Right ventricle myocardium inferior (tissue), 1 donor: ENCODE results near the gene PTPN2. TPM values are rescaled to one million over a fixed set of nuclear protein-coding genes. Genes with fewer than 3 reads are reported as not detected.
A peak's percentile ranks its signal among the peaks of the same experiment; 100 is the strongest.
"Not testable (repeated sequence)": the region's sequence is repeated elsewhere in the genome, so short reads cannot be mapped to it uniquely, and the experiment has no call there.

Experiments
- ATAC-seq: fragments of 200-7000 bp; cut with Tn5 transposase; one replicate; pipeline ENCODE4 v1.9.1; 2020; ENCODE audit warnings: mild to moderate bottlenecking, moderate library complexity
- DNase-seq: peaks from one replicate; pipeline ENCODE4 v3.0.0; 2021; ENCODE audit errors: missing footprints
- intact Hi-C: fragments of 100-400 bp; cut with DNase I; formaldehyde crosslinking; loops from one replicate; pipeline ENCODE4 v1.11.0; 2022
- total RNA-seq: library from RNA; stranded (reverse); fragmentation: NEBNext Ultra II Directional; extraction: Animal tissue kit (Norgen Biotek cat#: 25700); gene quantifications from one replicate; pipeline ENCODE4 v1.2.1, GENCODE V29; 2021
- donor health status: DM: no; HTN: yes; CAD: no; lungs with severe emphysema.

The PTPN2 gene
- total RNA-seq, 1 donor from 2014 or later, result 11.2 TPM

DNA sequence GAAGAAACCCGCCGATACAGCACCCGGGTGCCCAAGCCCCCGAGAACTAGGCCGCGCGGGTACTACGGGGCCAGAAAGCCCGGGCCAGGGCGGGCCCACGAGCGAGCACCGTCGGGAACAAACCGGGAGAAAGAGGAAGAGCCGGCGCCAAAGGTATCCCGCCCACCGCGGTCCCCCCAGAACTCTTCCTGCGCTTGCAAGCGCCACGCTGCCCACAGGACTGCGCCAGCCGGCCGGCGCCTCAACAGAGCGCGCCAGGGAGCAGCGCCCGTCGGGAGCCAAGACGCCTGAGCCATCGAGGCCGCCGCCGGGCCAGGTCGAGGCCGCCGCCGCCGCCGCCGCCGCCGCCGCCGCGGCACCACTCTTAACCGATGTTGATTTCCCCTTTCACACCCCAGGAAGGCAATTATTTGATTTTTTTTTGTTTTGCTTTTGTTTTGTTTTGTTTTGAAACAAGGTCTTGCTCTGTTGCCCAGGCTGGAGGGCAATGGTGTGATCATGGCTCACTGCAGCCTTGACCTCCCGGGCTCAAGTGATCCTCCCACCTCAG lies 12.8 kb upstream of the PTPN2 start:
- ATAC-seq, intact Hi-C loops, DNase-seq: not testable (repeated sequence)

DNA sequence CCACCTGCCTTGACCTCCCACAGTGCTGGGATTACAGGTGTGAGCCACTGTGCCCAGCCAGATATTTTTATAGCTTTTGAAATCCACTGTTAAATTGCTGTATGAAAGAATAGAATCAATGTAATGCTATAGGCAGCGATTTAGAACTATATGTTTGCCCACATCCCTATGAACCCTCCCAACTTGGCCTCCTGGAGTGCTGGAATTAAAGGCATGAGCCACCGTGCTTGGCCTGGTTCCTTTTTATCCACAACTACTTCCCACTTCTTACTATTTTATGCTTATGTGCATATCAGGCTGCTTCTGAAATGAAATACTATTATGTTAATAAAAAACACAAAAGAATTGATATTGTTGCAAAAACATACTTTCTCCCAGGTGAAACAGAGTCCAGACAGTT lies 11.6 kb upstream of the PTPN2 start:
- intact Hi-C loops, result no loop called here
- DNase-seq (no peak), ATAC-seq (no peak)

DNA sequence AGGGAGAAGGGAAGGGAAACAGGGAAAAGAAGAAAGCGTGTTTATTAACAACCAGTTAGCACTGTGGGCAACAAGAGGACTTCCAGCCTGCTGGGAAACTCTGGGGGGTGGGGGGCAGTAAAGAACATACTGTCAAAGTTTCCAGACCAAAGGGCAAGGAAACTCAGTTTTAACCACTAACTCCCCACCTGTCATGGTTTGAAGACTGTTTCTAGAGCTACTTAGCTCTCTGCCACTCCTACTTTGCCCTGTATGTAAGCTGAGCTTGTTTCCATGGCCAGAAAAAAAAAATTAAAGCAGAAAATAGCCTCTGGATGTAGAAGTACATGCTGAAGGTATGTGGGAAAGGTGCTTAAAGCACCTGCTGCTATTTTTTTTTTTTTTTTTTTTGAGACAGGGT lies 11.0 kb upstream of the PTPN2 start:
- intact Hi-C loops, result no loop called here
- DNase-seq (no peak), ATAC-seq (no peak)

DNA sequence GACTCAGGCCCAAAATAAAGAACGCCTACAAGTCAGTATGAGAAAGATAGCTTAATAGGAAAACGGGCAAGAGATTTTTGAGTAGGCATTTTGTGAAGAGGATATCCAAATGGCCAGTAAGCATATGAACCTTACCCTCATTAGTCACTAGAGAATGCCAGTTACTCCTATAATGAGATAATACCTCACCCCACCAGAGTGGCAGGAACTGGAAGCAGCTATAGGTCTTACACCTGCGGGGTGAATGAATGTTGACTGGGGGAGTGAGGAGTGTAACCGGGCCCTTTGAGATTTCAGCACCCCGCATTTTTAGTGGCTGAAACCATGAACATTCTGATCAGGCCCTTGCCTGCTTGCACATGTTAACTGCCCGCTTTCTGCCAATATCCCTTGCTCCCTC lies 7.5 kb upstream of the PTPN2 start:
- intact Hi-C loops, result no loop called here
- ATAC-seq (no peak), DNase-seq (no peak)

DNA sequence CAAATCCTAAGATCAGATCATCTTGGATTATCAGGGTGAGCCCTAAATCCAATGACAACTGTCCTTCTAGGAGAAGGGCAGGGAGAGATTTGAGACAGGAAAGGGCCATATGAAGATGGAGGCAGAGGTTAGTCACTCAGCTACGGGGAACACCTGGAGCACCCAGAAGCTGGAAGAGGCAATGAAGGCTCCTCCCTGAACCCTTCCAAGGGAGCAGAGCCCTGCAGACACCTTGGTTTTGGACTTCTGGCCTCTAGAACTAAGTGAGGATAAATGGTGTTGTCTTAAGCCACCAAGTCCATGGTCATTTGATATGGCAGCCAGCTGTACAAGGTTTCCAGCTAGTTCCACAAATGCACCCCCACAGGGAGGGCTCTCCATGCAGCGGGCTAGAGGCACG lies 6.9 kb upstream of the PTPN2 start:
- no peak for ATAC-seq
- DNase-seq, result no peak
- intact Hi-C loops, result no loop called here

DNA sequence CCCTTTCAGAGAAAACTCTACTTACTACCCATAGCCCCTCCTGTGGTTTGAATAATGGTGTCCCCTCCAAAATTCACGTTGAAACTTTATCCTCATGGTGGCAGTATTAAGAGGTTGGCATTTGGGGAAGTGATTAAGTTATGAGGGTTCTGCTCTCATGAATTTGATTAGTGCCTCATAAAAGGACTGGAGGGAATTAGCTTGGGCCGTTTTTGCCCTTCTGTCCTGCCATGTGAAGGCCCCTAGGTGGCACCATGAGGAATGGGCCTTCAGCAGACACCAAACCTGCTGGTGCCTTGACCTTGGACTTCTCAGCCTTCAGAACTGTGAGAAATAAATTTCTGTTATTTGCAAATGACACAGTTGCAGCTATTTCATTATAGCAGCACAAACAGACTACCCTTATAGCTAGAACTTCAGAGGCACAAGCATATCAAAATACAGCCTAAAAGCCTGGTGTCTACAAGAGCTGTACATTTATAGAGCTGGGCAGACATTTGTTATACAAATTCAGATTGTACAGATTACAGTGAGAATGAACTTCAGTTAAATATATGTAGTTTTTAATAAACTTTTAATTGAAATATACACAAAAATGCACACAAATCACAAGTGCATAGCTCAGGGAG lies 2.6 kb upstream of the PTPN2 start:
- ATAC-seq (no peak), DNase-seq (no peak)
- intact Hi-C loops, result no loop called here

DNA sequence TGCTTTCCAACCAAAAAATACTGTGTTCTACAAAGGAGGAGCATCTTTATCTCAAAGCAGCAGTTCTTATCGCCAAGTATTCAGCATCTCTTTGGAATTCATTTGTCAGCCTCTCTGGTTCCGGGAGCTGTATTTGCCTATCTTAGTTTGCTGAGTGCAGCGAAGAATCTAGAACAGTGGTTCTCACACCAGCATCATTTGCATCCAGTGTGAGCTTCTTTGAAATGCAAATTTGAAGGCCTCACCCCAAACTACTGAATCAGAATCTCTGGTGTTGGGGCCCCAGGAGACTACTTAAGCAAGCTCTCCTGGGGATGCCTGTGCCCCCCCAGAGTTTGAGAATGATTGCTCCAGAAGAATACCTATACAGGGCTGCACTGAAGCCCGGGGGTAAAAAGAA lies 1.5 kb upstream of the PTPN2 start:
- ATAC-seq, result no peak
- no peak for DNase-seq
- intact Hi-C loops, result no loop called here

DNA sequence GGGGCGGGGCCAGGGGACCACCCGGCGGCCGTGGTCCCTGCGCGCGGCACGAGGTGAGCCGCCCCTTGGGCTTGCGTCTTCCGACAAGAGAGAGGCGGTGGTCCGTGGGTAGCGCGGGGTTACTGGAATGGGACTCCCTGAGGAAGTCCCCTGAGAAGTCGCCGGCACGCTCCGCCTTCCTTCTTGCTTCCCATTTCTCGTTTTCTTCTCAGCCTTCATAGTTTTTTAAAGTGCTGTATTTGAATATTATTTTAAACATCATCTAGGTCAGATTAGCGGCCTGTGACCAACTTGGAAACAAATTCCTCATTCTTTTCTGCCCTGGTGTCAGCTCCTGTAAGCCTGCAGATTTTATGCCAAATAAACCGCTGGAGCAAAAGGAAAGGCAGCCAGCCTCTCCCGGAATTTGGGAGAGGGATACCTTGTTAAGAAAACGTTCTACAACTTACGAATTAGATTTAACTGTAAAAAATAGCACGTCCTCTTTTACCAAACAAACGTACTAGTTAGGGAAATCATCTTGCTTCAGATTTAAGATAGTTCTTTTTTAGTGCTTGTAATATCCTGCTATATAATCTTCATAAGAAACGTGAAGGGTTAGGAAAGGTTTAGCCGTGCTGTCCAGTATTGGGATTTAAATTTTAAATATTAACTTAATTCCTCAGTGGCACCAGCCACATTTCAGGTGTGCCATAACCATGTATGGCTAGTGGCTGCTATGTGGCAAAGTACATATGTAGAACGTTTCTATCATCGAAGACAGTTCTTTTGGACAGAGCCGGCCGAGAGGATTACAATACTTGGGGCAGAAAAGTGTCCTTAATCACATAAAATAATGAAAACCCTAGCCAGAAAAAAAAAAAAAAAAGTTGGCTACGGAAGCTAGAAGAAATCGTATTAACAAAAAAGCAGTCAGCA lies 628 bp upstream of the PTPN2 start:
- DNase-seq (peak; percentile 92), ATAC-seq (no peak)
- intact Hi-C loops, result no loop called here

DNA sequence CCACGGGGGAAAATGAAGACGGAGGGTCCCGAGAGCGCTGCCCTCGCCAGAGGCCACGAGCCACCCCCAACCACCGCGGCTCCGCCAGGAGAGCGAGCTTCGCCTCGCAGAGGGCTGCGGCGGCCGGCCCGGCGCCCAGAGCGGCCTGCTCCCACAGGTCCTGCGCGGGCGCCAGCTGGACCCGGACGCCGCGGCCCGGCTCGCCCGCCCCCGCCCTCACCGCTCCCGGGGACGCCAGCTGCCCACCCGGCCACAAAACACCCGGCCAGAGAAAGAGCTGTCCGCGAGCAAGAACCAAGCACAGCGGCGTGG lies 709 bp downstream of the PTPN2 start:
- DNase-seq, result no peak
- ATAC-seq, result peak; percentile 74
- intact Hi-C loops, result loop anchor here (2.0 kb wide), 1 partner anchor 63 kb away; no protein-coding TSS in a partner anchor

DNA sequence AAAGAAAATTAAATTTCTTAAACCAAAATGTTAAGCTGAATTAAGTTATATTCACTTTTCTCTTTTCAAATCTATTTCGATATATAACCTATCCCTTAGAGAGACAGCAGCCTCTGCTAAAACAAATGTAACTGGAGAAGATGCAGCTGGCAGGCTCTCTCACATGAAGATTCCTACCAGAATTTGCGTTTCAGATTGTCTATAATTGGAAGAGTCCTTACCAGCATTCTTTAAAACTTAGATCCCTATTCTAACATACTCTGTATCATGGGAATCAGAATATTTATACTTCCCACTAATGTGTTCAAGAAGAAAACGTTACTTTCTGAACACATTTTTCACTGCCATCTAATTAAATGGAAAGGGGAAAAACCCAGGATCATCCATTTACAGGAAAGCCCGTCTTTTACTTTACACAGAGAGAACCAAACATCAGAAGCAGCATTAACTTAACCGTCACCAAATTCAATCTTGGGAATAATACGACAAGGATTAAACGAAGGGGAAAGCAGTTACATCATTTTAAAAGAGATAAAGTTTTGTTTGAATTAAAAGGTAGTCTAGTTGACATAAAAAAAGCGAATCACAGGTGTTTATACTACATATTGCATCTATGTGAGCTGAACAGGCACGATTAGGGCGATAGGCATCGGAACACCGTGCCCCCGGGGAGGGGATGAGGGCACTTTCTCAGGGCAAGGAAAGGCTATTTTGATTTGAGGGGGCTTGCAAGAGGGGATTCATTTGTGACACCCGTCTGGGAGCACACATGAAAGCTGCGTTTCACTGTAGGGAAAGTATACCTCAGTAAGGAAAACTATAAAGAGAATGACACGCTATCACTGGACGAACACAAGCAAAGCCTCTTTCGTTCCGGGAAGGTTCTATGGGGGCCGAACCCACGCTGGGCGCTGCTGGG lies 1.3 kb downstream of the PTPN2 start:
- intact Hi-C loops, result loop anchor here (2.0 kb wide), 1 partner anchor 64 kb away; no protein-coding TSS in a partner anchor

DNA sequence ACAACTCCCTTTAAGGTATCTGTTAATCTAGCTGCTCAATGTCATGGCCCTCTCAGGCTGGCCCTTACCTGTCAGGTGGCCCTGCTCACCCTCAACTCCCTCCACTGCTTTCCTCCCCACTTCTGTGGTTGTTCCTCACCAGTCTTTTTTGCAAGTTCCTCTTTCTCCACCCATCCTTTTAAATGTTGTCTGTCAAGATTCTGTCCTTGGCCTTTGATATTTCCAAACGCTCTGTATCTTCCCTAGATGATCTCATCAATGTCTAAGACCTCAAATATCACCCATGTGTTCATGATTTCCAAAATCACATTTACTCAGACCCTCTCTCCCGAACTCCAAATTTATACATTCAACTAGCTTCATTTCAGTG lies 3.5 kb downstream of the PTPN2 start:
- ATAC-seq (no peak), DNase-seq (no peak)
- intact Hi-C loops, result no loop called here

More for the DNA sequence above, 1.3 kb downstream of the PTPN2 start:
- DNase-seq (no peak), ATAC-seq (no peak)

DNA sequence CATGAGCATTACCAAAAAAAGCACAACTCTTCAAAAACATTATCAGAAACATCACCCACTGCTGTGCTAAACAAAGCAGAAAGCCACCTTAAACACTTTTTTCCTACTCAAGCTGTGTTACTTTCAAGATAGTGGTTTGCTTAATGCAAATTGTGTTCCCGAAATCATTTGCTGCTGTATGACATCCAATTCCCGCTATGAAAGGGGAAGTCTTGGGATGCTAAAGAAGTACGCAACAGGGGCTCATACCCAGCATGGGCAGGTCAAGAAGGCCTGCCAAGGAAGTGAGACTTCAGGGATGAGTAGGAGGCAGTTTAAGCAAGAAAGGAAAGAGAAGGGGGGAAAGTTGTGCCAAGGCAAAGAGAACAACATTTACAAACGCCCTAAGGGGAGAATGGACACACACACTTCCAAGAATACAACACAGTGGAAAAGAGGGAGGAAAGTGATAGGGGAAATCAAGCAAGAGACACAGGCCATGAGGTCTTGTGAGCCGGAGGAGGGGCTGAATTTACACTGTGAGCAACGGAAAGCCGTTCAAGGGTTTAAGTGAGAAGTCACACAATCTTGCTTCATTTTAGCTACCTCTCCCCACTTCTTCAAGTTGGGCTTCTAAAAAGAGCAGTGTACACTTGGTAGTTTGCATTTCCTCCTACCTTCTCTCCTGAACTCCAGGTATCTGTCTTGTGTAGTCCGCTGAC lies 4.0 kb downstream of the PTPN2 start:
- no peak for DNase-seq
- no peak for ATAC-seq
- intact Hi-C loops, result no loop called here

DNA sequence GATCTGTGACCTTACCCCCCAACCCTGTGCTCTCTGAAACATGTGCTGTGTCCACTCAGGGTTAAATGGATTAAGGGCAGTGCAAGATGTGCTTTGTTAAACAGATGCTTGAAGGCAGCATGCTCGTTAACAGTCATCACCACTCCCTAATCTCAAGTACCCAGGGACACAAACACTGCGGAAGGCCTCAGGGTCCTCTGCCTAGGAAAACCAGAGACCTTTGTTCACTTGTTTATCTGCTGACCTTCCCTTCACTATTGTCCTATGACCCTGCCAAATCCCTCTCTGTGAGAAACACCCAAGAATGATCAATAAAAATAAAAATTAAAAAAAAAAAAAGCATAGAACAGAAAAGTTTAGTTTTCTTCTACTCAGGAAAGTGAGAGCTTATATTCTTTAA lies 9.0 kb downstream of the PTPN2 start:
- ATAC-seq, DNase-seq, intact Hi-C loops: not testable (repeated sequence)

DNA sequence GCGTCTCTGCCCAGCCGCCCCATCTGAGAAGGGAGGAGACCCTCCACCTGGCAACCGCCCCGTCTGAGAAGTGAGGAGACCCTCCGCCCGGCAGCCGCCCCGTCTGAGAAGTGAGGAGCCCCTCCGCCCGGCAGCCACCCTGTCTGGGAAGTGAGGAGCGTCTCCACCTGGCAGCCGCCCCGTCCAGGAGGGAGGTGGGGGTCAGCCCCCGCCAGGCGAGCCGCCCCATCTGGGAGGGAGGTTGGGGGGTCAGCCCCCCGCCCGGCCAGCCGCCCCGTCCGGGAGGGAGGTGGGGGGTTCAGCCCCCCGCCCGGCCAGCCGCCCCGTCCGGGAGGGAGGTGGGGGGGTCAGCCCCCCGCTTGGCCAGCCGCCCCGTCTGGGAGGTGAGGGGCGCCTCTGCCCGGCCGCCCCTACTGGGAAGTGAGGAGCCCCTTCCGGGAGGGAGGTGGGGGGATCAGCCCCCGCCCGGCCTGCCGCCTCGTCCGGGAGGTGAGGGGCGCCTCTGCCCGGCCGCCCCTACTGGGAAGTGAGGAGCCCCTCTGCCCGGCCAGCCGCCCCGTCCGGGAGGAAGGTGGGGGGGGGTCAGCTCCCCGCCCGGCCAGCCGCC lies 10.0 kb downstream of the PTPN2 start:
- DNase-seq, ATAC-seq, intact Hi-C loops: not testable (repeated sequence)

DNA sequence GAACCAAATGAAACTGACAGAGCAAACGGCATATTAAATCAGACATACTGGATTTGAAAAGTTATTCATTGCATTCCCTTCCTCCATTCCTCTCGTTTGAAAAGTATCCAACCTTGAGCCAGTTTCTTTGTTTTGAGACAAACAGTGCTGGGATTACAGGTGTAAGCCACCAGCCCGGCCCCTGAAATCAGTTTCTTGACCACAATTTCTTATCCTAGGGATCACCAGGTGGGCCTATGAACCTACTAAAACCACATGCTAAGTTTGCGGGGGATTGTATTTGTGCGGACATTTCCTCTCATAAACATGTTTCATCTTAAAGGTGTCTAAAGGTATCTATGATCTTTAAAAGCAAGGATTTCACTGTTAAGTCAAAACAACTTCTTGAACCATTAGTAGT lies 11.6 kb downstream of the PTPN2 start:
- ATAC-seq (no peak), DNase-seq (no peak)
- intact Hi-C loops, result no loop called here

DNA sequence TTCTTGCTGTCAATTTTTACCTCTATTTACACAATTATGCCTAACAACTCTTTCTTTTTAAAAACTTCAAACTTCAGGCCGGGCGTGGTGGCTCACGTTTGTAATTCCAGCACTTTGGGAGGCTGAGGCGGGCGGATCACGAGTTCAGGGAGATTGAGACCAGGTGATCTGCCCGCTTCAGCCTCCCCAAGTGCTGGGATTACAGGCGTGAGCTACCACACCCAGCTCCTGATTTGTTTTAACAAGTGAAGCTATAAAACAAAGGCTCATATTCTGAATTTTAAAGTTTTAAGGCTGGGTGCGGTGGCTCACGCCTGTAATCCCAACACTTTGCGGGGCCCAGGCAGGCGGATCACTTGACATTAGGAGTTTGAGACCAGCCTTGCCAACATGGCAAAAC lies 15.5 kb downstream of the PTPN2 start:
- ATAC-seq (no peak), DNase-seq (no peak)
- intact Hi-C loops, result no loop called here

DNA sequence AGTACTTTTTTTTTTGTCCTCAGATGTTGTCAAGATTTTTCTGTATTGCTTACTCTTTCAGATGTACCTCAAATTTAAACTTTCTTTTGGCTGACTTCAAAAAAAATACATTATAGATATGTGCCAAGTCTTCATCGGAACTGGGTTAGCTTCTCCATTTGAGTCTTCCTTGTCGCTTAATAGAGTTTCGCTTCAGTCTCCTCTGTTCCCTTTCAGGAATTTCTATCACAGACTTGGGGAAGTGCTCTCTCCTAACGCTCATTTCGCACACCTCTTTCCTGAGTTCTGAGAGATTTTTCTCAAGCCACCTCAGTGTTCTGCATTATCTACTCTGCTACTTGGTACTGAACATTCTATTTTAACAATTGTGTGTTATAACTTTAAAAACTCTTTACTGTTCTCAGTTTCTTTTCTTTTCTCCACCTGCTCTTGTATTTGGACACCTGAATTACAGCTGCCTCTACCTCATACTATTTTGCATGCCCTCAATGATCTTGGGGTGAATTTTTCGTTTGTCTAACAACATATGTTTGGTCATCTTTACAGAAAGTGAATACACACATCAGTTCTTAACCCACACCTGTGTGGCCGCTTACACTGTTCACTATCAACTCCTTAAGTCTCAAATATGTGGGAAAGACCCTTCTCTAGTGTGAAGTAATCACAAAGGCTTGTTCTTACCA lies 16.5 kb downstream of the PTPN2 start:
- intact Hi-C loops, result no loop called here
- no peak for DNase-seq
- ATAC-seq, result no peak
